Measurements from ENCODE around the gene KCNQ1. TPM values are rescaled to one million over a fixed set of nuclear protein-coding genes. Genes with fewer than 3 reads are reported as not detected.
A peak's percentile ranks its signal among the peaks of the same experiment; 100 is the strongest.

KCNQ1 gene
- total RNA-seq, 3 donors from 2014 or later (not counting 1 experiment from before 2014, with no cell fraction given): 1.9 to 7.8 (median 3.3) TPM

GRCh38 chr11:2582946-2583604 lies 138.3 kb downstream of the KCNQ1 start:
- Histone ChIP-seq H3K4me3 (ENCODE audit: low read length) (no peak overlapping the region), H3K36me3 (ENCODE audit: control insufficient read depth, insufficient read depth, low read length) (no peaks in the 10 kb centered on the region), H3K9me3 (ENCODE audit: control insufficient read depth, insufficient read depth, low read length) (no peaks in the 10 kb centered on the region), H3K4me1 (ENCODE audit: control insufficient read depth, insufficient read depth, low read length) (no peaks in the 10 kb centered on the region), H3K27me3 (ENCODE audit: control insufficient read depth, insufficient read depth, low read length) (no peaks in the 10 kb centered on the region), H3K27ac (ENCODE audit: low read length) (no peak overlapping the region)
- 89% methylated on average over 33 of the region's 33 CpGs for WGBS (ENCODE audit: insufficient coverage)
- TF ChIP-seq CTCF (IDR thresholded peaks at IDR 0.05): no peak
- no peaks in the 10 kb centered on the region for H3K27me3 Mint-ChIP-seq (ENCODE audit: low read depth in 2 of 2)
- ATAC-seq (no peak), DNase-seq (no peak)
- H3K36me3 Mint-ChIP-seq: no peaks in the 10 kb centered on the region
- intact Hi-C loops (cut with micrococcal nuclease): no loop called here
- no peaks in the 10 kb centered on the region for H3K9me3 Mint-ChIP-seq
- no peak overlapping the region for H3K27ac Mint-ChIP-seq
- H3K4me1 Mint-ChIP-seq: no peaks in the 10 kb centered on the region
- H3K4me3 Mint-ChIP-seq: no peak overlapping the region

- Histone ChIP-seq H3K4me3 (ENCODE audit: low read length) (no peak overlapping the region), H3K27me3 (ENCODE audit: control insufficient read depth, insufficient read depth, low read length) (no peaks in the 10 kb centered on the region), H3K9me3 (ENCODE audit: control insufficient read depth, insufficient read depth, low read length) (no peaks in the 10 kb centered on the region), H3K4me1 (ENCODE audit: control insufficient read depth, insufficient read depth, low read length) (no peaks in the 10 kb centered on the region), H3K27ac (ENCODE audit: low read length) (no peak overlapping the region), H3K36me3 (ENCODE audit: control insufficient read depth, insufficient read depth, low read length) (no peaks in the 10 kb centered on the region)
- no peak overlapping the region for H3K4me3 Mint-ChIP-seq
- no peaks in the 10 kb centered on the region for H3K9me3 Mint-ChIP-seq
- no peaks in the 10 kb centered on the region for H3K36me3 Mint-ChIP-seq
- no peak for TF ChIP-seq CTCF (IDR thresholded peaks at IDR 0.05)
- H3K27ac Mint-ChIP-seq: no peak overlapping the region
- WGBS (ENCODE audit: insufficient coverage): 89% methylated on average over 6 of the region's 6 CpGs
- ATAC-seq (no peak), DNase-seq (peak in 1 of 2 donors; percentile 13)
- intact Hi-C loops (cut with micrococcal nuclease): no loop called here
- no peaks in the 10 kb centered on the region for H3K27me3 Mint-ChIP-seq (ENCODE audit: low read depth in 2 of 2)
- H3K4me1 Mint-ChIP-seq: no peaks in the 10 kb centered on the region
These were observed 138.8 kb downstream of the KCNQ1 start for GRCh38 chr11:2583605-2583958.

GRCh38 chr11:2584434-2584811 lies 139.6 kb downstream of the KCNQ1 start:
- Mint-ChIP-seq H3K27me3 (ENCODE audit: low read depth in 2 of 2) (no peaks in the 10 kb centered on the region), H3K27ac (no peak overlapping the region), H3K4me1 (no peaks in the 10 kb centered on the region), H3K9me3 (no peaks in the 10 kb centered on the region), H3K4me3 (no peak overlapping the region), H3K36me3 (no peaks in the 10 kb centered on the region)
- no peak for ATAC-seq
- Histone ChIP-seq H3K36me3 (ENCODE audit: control insufficient read depth, insufficient read depth, low read length) (no peaks in the 10 kb centered on the region), H3K27ac (ENCODE audit: low read length) (no peak overlapping the region), H3K27me3 (ENCODE audit: control insufficient read depth, insufficient read depth, low read length) (no peaks in the 10 kb centered on the region), H3K4me1 (ENCODE audit: control insufficient read depth, insufficient read depth, low read length) (no peaks in the 10 kb centered on the region), H3K9me3 (ENCODE audit: control insufficient read depth, insufficient read depth, low read length) (no peaks in the 10 kb centered on the region), H3K4me3 (ENCODE audit: low read length) (no peak overlapping the region)
- 70% methylated on average over 4 of the region's 4 CpGs for WGBS (ENCODE audit: insufficient coverage)
- DNase-seq: no peak
- TF ChIP-seq CTCF (IDR thresholded peaks at IDR 0.05): no peak
- intact Hi-C loops (cut with micrococcal nuclease): no loop called here
